GM23338 (cell line): ENCODE data around the gene CLIP2. TPM values are rescaled to one million over a fixed set of nuclear protein-coding genes. Genes with fewer than 3 reads are reported as not detected.
A peak's percentile ranks its signal among the peaks of the same experiment; 100 is the strongest.

Source experiments
- ATAC-seq: fragments of 200-7000 bp; cut with Tn5 transposase; 3 replicates; pipeline ENCODE4 v1.9.1; 2020
- DNase-seq: peaks from one replicate; pipeline ENCODE4 v3.0.0-alpha.2; 2015; ENCODE audit warnings: low spot score
- H2AFZ ChIP-seq: fragments of 200-600 bp; sonication (generic); 2 replicates; pipeline ENCODE4 v1.8.0; 2016; ENCODE audit warnings: antibody characterized with exemption, mild to moderate bottlenecking, moderate library complexity
- H3F3A ChIP-seq: fragments of 200-600 bp; sonication (generic); replicated peaks from 2 replicates; pipeline ENCODE4 v1.8.0; 2017; ENCODE audit warnings: antibody characterized with exemption, mixed run types, low read depth
- H3K27ac ChIP-seq: fragments of 200-600 bp; sonication (generic); 2 replicates; pipeline ENCODE4 v1.6.1; 2016; ENCODE audit warnings: low read depth
- H3K27me3 ChIP-seq: fragments of 200-600 bp; sonication (generic); 2 replicates; pipeline ENCODE4 v1.8.0; 2016; ENCODE audit warnings: mild to moderate bottlenecking, mixed run types, moderate library complexity; ENCODE audit not compliant: insufficient read depth
- H3K36me3 ChIP-seq: fragments of 200-600 bp; sonication (generic); 2 replicates; pipeline ENCODE4 v1.8.0; 2016; ENCODE audit warnings: mild to moderate bottlenecking; ENCODE audit not compliant: insufficient read depth
- H3K4me1 ChIP-seq: fragments of 200-600 bp; sonication (generic); 2 replicates; pipeline ENCODE4 v1.8.0; 2016; ENCODE audit warnings: mild to moderate bottlenecking, moderate library complexity; ENCODE audit not compliant: insufficient read depth
- H3K4me2 ChIP-seq: fragments of 200-600 bp; sonication (generic); 2 replicates; pipeline ENCODE4 v1.7.1; 2017; ENCODE audit warnings: mixed run types
- H3K4me3 ChIP-seq: fragments of 200-600 bp; sonication (generic); 2 replicates; pipeline ENCODE4 v1.6.1; 2016; ENCODE audit warnings: mixed run types
- H3K79me2 ChIP-seq: fragments of 200-600 bp; sonication (generic); replicated peaks from 2 replicates; pipeline ENCODE4 v1.8.0; 2017; ENCODE audit warnings: mild to moderate bottlenecking; ENCODE audit not compliant: insufficient read depth
- H3K9me2 ChIP-seq: fragments of 200-600 bp; sonication (generic); 2 replicates; pipeline ENCODE4 v1.8.0; 2017; ENCODE audit not compliant: insufficient read depth
- H4K20me1 ChIP-seq: fragments of 200-600 bp; sonication (generic); replicated peaks from 2 replicates; pipeline ENCODE4 v1.8.0; 2017; ENCODE audit warnings: mild to moderate bottlenecking; ENCODE audit not compliant: insufficient read depth
- H3K27ac Mint-ChIP-seq: 2 replicates; pipeline ENCODE4 v1.8.0; 2020; ENCODE audit warnings: inconsistent platforms, mild to moderate bottlenecking, moderate library complexity, mixed read lengths
- H3K27me3 Mint-ChIP-seq: 3 replicates; pipeline ENCODE4 v1.8.0; 2022; ENCODE audit warnings: low read depth, mild to moderate bottlenecking, moderate library complexity, mixed read lengths, inconsistent platforms; ENCODE audit not compliant: insufficient read depth, poor library complexity
- H3K36me3 Mint-ChIP-seq: 3 replicates; pipeline ENCODE4 v1.8.0; 2021; ENCODE audit warnings: low read depth, mild to moderate bottlenecking, inconsistent platforms, moderate library complexity, mixed read lengths
- H3K4me1 Mint-ChIP-seq: 3 replicates; pipeline ENCODE4 v1.8.0; 2020; ENCODE audit warnings: mild to moderate bottlenecking, inconsistent platforms, mixed read lengths
- H3K4me3 Mint-ChIP-seq: 3 replicates; pipeline ENCODE4 v1.8.0; 2021; ENCODE audit warnings: moderate library complexity, mild to moderate bottlenecking, inconsistent platforms, mixed read lengths
- H3K9me3 Mint-ChIP-seq: 3 replicates; pipeline ENCODE4 v1.8.0; 2020; ENCODE audit warnings: moderate library complexity, mild to moderate bottlenecking, inconsistent platforms, mixed read lengths
- CREB1 ChIP-seq: fragments of 250-450 bp; sonication (Bioruptor Pico); IDR thresholded peaks from 2 replicates; pipeline ENCODE4 v1.5.0; 2020; ENCODE audit warnings: low read depth, mild to moderate bottlenecking, moderate library complexity
- EZH2 ChIP-seq: fragments of 200-600 bp; sonication (generic); IDR thresholded peaks from one replicate; pipeline ENCODE4 v1.8.0; 2017; ENCODE audit warnings: antibody characterized with exemption, mild to moderate bottlenecking, low read depth; ENCODE audit not compliant: unreplicated experiment
- EZH2phosphoT487 ChIP-seq: fragments of 200-600 bp; sonication (generic); IDR thresholded peaks from one replicate; pipeline ENCODE4 v1.8.1; 2018; ENCODE audit warnings: antibody characterized with exemption; ENCODE audit not compliant: unreplicated experiment
- JUNB ChIP-seq: IDR thresholded peaks from one replicate; pipeline ENCODE4 v1.6.1; 2016; ENCODE audit warnings: antibody characterized with exemption; ENCODE audit not compliant: unreplicated experiment
- NANOG ChIP-seq: IDR thresholded peaks from 2 replicates; pipeline ENCODE4 v1.6.1; 2016; ENCODE audit warnings: antibody characterized with exemption, borderline replicate concordance
- POLR2AphosphoS5 ChIP-seq: IDR thresholded peaks from 2 replicates; pipeline ENCODE4 v1.6.1; 2016; ENCODE audit warnings: antibody characterized with exemption, low read depth
- STAT1 ChIP-seq: IDR thresholded peaks from one replicate; pipeline ENCODE4 v1.6.1; 2016; ENCODE audit warnings: antibody characterized with exemption; ENCODE audit not compliant: unreplicated experiment
- ZNF114 ChIP-seq: fragments of 250-450 bp; sonication (Bioruptor Pico); IDR thresholded peaks from 2 replicates; pipeline ENCODE4 v1.5.0; 2020; ENCODE audit warnings: mild to moderate bottlenecking, moderate library complexity
- ZNF331 ChIP-seq: fragments of 250-450 bp; sonication (Bioruptor Pico); IDR thresholded peaks from 2 replicates; pipeline ENCODE4 v1.5.0; 2020; ENCODE audit warnings: low read depth, mild to moderate bottlenecking, moderate library complexity
- polyA plus RNA-seq: library from polyadenylated mRNA; unstranded; fragments of >200 nt; fragmentation: Nextera tagmentation; extraction: Ambion mirVana; gene quantifications from 2 replicates; pipeline ENCODE4 v1.2.1, GENCODE V29; 2016
- total RNA-seq: library from RNA; depleted of rRNA; stranded (reverse); fragments of >200 nt; shearing (Covaris generic); gene quantifications from 2 replicates; pipeline ENCODE4 v1.2.3, GENCODE V29; 2014
- TF ChIP-seq, protein P1 (sequence below): IDR thresholded peaks from one replicate; pipeline ENCODE4 v1.6.1; 2018; ENCODE audit warnings: antibody characterized with exemption; ENCODE audit not compliant: unreplicated experiment
- TF ChIP-seq, protein P2 (sequence below): IDR thresholded peaks from 2 replicates; pipeline ENCODE4 v1.6.1; 2016; ENCODE audit warnings: antibody characterized with exemption
- TF ChIP-seq, protein P3 (sequence below), 2 experiments: fragments of 200-600 bp in 1 of 2; sonication (generic) in 1 of 2; conservative IDR thresholded peaks; 2 replicates each; pipeline versions ENCODE4 v1.5.1 to v1.6.1; 2016 to 2017; ENCODE audit warnings: antibody characterized with exemption in 2 of 2, low read depth in 2 of 2, mild to moderate bottlenecking in 2 of 2, moderate library complexity in 1 of 2

Gene CLIP2
- total and polyA plus RNA-seq, 2 experiments from 2014 or later: 8.1 to 51.9 TPM

DNA sequence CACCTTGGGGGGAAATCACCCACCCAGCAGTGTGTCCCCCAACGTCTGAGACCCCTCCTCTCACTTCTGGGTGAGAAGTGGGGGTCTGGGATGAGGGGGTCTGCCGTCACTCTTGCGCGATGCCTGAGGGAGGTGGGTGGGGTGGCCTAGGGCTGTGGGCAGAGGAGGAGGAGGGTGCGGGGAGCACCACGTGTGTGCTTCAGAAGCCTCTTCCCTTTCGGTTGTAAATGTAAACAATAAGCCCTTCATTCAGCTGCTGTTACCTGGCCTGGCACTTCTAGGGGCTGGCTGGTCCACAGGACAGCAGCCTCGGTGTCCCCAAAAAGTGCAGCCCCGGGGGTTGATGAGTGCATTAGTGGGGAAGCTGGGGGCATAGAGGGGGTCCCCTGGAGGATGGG is 1.3 kb downstream of the CLIP2 start (continued):
- TF ChIP-seq, protein P1, sequence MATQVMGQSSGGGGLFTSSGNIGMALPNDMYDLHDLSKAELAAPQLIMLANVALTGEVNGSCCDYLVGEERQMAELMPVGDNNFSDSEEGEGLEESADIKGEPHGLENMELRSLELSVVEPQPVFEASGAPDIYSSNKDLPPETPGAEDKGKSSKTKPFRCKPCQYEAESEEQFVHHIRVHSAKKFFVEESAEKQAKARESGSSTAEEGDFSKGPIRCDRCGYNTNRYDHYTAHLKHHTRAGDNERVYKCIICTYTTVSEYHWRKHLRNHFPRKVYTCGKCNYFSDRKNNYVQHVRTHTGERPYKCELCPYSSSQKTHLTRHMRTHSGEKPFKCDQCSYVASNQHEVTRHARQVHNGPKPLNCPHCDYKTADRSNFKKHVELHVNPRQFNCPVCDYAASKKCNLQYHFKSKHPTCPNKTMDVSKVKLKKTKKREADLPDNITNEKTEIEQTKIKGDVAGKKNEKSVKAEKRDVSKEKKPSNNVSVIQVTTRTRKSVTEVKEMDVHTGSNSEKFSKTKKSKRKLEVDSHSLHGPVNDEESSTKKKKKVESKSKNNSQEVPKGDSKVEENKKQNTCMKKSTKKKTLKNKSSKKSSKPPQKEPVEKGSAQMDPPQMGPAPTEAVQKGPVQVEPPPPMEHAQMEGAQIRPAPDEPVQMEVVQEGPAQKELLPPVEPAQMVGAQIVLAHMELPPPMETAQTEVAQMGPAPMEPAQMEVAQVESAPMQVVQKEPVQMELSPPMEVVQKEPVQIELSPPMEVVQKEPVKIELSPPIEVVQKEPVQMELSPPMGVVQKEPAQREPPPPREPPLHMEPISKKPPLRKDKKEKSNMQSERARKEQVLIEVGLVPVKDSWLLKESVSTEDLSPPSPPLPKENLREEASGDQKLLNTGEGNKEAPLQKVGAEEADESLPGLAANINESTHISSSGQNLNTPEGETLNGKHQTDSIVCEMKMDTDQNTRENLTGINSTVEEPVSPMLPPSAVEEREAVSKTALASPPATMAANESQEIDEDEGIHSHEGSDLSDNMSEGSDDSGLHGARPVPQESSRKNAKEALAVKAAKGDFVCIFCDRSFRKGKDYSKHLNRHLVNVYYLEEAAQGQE: no peak
- TF ChIP-seq EZH2phosphoT487: no peak
- TF ChIP-seq STAT1: no peak

DNA sequence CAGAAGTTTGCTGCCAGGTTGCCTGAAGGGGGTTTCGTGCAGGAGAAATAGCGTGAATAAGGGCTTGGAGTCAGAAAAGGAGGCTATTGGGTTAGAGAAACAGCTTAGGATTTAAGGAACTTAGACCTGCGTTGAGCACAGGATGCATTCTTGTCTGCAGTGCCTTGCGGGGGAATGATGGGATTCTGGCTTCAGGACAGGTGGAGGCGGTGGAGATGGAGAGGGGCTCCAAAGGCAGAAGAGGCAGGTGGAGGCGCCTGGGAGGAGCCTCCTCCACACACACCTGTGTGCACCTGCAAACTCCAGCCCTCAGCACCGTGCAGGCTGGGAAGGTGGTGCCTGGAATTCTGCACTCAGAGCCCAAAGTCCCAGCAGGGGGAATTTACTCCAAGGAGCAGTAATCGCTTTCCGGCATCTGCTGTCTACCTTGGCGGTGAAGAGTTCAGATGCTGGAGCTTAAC is 1.8 kb downstream of the CLIP2 start:
- H3K27me3 ChIP-seq: no peaks in the 10 kb centered on the region
- H3K4me1 ChIP-seq: peaks cover 44% of the 10 kb centered on the region
- peak overlapping the region; percentile 89 for H3K4me3 ChIP-seq
- ATAC-seq (peak; percentile 12), DNase-seq (peak; percentile 46)
- H3K9me2 ChIP-seq: no peaks in the 10 kb centered on the region
- peaks cover 53% of the 10 kb centered on the region for H3K4me1 Mint-ChIP-seq
- peaks cover 18% of the 10 kb centered on the region for H3K27me3 Mint-ChIP-seq
- TF ChIP-seq, protein P1: no peak
- TF ChIP-seq NANOG (no peak), EZH2 (no peak), ZNF114 (no peak), ZNF331 (CRISPR knock-in tag) (no peak), POLR2AphosphoS5 (no peak), STAT1 (no peak), CREB1 (CRISPR knock-in tag) (no peak), EZH2phosphoT487 (no peak), JUNB (no peak)
- TF ChIP-seq, protein P2, sequence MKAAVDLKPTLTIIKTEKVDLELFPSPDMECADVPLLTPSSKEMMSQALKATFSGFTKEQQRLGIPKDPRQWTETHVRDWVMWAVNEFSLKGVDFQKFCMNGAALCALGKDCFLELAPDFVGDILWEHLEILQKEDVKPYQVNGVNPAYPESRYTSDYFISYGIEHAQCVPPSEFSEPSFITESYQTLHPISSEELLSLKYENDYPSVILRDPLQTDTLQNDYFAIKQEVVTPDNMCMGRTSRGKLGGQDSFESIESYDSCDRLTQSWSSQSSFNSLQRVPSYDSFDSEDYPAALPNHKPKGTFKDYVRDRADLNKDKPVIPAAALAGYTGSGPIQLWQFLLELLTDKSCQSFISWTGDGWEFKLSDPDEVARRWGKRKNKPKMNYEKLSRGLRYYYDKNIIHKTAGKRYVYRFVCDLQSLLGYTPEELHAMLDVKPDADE: no peak
- TF ChIP-seq, protein P3, sequence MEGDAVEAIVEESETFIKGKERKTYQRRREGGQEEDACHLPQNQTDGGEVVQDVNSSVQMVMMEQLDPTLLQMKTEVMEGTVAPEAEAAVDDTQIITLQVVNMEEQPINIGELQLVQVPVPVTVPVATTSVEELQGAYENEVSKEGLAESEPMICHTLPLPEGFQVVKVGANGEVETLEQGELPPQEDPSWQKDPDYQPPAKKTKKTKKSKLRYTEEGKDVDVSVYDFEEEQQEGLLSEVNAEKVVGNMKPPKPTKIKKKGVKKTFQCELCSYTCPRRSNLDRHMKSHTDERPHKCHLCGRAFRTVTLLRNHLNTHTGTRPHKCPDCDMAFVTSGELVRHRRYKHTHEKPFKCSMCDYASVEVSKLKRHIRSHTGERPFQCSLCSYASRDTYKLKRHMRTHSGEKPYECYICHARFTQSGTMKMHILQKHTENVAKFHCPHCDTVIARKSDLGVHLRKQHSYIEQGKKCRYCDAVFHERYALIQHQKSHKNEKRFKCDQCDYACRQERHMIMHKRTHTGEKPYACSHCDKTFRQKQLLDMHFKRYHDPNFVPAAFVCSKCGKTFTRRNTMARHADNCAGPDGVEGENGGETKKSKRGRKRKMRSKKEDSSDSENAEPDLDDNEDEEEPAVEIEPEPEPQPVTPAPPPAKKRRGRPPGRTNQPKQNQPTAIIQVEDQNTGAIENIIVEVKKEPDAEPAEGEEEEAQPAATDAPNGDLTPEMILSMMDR (conservative IDR thresholded peaks at IDR 0.05; ENCODE audit: low read depth in 2 of 2): no peak
- peaks cover 7% of the 10 kb centered on the region for H3K36me3 Mint-ChIP-seq
- H3K36me3 ChIP-seq: no peaks in the 10 kb centered on the region
- peaks cover 62% of the 10 kb centered on the region for H3K79me2 ChIP-seq
- H4K20me1 ChIP-seq: peaks cover 39% of the 10 kb centered on the region
- peak overlapping the region; percentile 68 for H3K4me3 Mint-ChIP-seq
- H3F3A ChIP-seq: peaks cover 22% of the 10 kb centered on the region
- peak overlapping the region; percentile 96 for H3K4me2 ChIP-seq
- H3K9me3 Mint-ChIP-seq: no peaks in the 10 kb centered on the region; the same call in 2 of the 3 replicates
- no peak overlapping the region for H2AFZ ChIP-seq
- H3K27ac ChIP-seq: no peak overlapping the region
- no peak overlapping the region for H3K27ac Mint-ChIP-seq
